SKM-1 (cell line): ENCODE data around the gene PCGF3.
"Not testable (repeated sequence)": the region's sequence is repeated elsewhere in the genome, so short reads cannot be mapped to it uniquely, and the experiment has no call there.

ENCODE experiments used
- DNase-seq: peaks from one replicate; lab custom pipeline; 2025; ENCODE audit not compliant: unreplicated experiment; lab: John Stamatoyannopoulos, UW

The PCGF3 gene

DNA sequence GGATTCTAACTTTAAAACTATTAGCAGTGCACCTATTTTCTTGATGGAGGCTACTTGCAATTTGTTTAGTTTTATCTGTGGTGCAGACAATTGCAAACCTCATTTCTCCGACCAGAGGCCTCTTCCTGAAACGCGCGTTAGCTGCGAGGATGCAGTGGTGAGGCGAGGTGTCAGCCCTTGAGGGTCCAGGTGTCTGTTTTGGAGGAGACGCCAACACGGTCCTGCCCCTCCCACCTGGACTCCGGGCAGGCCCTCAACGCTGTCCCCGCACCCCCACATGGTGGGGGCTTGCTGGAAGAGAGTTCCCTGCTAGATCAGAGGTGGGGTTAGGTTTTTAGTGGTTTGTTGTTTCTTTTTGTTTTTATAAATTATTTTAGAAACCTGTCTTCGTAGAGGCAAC, 34.4 kb downstream of the PCGF3 start:
- DNase-seq = no peak

GRCh38 chr4:740656-741282, 35.1 kb downstream of the PCGF3 start:
- no peak for DNase-seq

- DNase-seq = no peak
Observed at GRCh38 chr4:742096-742741, 36.6 kb downstream of the PCGF3 start.

GRCh38 chr4:742742-743311, 37.2 kb downstream of the PCGF3 start:
- DNase-seq = peak; percentile 29

DNA sequence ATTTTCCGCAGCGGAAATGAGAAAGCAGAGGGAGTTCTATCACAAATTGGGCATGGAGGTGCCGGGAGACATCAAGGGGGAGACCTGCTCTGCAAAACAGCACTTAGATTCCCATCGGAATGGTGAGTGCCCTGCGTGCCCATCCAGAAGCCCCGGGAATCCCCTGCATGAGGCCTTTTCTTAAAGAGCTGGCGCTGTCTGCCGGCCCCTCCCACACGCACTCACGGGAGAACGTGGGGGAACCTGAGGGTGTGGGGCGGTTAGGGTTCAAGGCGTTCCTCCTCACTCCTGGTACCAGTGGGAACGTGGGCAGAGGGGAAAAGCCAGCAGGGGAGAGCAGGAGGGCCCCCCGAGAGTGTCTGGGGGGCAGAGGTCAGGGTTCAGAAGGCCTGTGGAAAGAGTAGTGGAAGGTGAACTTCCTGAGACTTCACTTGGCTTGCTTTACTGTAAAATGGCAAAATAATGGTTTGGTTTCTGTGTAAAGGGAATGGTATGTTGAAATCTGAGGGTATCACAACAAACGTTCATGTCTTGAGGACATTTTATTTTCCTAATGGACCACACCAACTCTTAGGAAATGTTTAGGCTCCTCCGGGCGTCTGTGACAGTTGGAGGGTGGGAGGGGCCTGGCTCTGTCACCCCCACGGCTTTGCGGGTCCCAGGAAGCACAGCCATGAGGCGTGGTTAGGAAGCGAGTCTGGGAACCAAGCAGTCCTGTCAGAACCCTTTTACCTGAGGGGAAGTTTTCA, 38.0 kb downstream of the PCGF3 start:
- DNase-seq = no peak

DNA sequence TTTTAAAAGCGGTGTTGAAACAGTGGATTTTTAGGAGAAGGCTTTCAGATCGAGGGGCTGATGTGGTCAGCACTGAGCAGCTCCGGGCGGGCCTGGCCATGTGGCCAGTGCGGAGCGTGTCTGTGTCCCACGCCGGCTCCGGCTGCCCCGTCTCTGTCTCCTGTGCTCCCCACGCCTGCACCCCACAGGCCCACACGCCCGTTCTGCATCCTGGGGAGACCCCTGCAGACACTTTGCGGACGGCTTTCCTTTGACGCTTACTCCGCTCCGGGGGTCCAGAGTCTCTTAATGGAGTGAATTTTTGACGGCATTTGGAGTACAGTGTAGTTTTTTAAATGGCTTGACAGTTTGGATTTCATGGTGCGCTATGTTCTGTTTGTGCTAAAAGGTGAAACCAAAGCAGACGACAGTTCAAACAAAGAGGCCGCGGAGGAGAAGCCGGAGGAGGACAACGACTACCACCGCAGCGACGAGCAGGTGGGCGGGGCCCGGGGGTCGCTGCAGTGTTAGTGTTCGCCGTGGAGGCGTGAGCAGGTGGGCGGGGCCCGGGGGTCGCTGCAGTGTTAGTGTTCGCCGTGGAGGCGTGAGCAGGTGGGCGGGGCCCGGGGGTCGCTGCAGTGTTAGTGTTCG, 38.7 kb downstream of the PCGF3 start:
- no peak for DNase-seq

DNA sequence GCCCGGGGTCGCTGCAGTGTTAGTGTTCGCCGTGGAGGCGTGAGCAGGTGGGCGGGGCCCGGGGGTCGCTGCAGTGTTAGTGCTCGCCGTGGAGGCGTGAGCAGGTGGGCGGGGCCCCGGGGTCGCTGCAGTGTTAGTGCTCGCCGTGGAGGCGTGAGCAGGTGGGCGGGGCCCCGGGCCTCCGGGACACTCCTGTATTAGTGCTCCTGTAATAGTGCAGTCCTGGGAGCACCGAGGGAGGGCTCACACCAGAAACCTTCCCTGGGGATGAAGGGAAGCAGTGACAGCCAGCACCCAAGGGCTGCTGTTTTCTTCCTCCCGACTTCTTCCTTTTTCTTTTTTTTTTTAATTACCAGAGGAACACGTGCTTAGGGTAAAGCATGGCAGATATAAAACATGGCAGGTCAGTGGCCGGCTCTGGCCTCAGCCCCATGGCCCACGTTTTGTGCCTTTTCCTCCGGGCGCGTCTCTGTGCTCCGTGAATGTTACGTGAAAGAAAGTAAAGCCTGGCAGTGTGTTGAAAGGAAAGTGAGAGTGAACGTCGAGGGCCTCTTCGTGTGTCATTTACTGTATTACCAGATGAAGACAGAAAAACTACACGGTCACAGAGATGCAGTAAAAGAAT, 42.0 kb downstream of the PCGF3 start:
- DNase-seq = no peak

GRCh38 chr4:748461-748860, 42.8 kb downstream of the PCGF3 start:
- DNase-seq = no peak

DNA sequence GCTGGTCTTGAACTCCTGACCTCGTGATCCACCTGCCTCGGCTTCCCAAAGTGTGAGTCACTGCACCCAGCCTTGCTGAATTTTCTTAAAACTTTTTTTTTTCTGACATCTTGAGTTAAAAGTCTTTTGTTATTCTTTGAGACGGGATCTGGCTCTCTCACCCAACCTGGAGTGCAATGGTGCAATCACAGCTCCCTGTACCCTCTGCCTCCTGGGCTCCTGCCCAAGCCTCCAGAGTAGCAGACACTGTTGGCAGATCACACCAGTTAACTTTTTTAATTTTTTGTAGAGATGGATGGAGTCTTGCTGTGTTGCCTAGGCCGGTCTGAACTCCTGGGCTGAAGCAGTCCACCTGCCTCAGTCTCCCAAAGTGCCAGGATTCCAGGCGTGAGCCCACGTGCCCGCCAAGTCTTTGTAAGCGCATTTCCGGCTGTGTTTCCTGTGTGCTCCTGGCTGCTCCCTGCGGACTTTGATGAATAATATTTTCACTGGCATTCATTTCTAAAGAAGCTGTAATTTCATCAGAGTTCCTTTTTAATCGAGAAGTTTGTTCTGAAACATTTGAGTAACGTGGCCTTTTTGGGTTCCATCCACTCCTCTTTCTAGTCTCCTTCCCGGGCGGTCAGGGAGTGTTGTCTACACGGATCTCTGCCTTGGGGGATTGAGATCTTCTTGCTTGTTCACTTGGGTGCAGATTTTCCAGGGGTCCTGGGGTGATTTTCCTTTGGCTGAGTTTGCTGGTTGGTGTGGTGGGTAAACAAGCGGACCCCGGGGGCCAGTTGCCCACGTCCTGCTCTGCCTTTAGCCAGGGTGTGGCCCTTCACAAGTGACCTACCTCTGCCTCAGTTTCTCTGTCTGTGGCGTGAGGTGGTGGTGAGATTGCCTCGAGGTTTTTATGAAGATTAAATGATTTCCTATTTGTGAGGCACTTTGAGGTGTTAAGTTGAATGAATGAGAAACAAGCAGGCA, 44.4 kb downstream of the PCGF3 start:
- no peak for DNase-seq

- no peak for DNase-seq
Observed at GRCh38 chr4:751676-752075, 46.0 kb downstream of the PCGF3 start.

GRCh38 chr4:752196-752861, 46.7 kb downstream of the PCGF3 start:
- no peak for DNase-seq

GRCh38 chr4:753186-753585, 47.6 kb downstream of the PCGF3 start:
- not testable (repeated sequence) for DNase-seq

DNA sequence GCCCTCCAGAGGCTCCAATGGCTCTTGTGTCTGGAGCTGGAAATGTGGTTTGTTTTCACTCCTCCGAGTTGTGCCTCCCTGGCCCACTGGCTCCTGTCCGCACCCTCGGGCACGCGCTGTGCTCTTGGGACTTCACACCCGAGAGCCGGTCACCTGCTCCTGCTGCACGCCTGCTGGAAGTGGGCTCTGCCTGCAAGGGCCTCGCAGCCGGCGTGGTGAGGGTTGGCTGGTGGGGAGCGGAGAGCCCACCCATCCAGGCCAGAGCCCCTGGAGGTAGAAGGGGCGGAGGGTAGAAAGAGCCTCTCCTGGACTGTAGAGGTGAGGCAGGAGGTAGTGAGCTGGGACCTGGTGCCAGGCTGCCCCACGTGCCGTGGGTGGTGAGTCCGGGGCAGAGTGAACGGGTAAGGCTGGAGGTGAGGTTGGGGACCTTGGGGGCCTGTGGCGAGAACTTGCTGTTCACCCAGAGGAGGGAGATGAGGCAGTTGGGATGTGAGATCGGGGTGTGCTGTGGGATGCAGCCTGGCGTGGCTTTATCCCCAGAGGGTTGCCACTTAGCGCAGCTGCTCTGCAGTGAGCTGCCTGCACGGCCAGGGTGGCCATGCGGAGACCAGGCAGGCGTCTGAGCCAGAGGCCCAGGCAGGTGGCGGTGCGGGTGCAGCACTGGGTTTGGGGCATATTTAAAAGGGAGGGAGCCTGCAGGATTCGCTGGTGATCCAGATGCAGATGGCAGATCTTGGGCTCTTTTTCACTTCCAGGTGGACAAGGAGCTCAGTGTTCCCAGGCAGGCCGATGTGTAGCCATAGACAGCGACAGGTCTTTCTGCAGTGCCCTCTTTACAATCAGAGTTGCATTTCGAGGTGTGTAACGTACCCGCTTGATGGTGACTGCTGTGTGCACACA, 48.8 kb downstream of the PCGF3 start:
- no peak for DNase-seq

DNA sequence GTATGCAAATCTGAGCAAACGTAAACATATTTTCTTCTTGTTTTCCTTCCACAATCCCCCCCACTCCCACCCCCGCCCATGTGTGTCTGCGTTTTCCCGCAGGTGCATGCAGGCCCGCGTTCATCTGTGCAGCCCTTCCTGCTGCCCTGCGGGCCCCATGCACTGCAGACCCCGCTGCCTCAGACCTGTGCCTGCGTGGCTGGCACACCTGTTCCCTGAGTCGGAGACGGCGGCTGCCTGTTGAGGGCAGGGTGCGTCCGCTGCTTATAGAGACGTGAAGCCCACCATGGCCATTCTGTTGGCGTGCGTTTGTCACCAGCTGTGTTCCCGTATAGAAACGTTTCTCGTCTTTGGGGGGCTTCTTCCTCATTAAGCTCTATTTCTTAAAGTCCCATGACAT, 51.5 kb downstream of the PCGF3 start:
- DNase-seq = no peak

DNA sequence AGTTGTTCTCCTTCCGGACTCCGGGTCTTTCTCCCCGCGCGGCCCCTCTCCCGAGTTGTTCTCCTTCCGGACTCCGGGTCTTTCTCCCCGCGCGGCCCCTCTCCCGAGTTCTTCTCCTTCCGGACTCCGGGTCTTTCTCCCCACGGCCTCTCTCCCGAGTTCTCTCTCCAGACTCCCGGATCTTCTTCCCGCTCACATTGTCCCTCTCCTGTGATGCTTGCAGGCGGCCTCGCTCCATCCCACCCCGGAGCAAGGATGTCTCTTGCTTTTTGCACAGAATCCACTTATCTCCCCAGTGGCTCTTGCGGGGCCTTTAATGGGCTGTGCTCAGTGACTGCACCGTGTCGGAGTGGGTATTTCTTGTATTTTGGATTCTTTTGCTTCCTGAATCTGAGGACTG, 54.2 kb downstream of the PCGF3 start:
- not testable (repeated sequence) for DNase-seq

GRCh38 chr4:760616-761015, 55.0 kb downstream of the PCGF3 start:
- DNase-seq = no peak

DNA sequence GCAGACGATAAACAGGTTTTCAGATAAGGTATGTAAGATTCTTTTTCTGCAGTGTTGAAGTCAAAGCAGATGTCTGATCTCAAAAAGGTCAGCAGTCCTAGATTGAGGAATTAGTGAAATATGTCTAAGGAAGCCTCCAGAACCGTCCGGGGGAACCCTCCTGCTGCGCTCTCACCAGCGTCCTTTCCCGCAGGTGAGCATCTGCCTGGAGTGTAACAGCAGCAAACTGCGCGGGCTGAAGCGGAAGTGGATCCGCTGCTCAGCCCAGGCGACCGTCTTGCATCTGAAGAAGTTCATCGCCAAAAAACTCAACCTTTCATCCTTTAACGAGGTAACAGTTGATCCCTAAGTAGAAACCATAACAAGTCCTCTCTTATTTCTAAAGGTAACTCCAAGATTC, 55.5 kb downstream of the PCGF3 start:
- DNase-seq = no peak

DNA sequence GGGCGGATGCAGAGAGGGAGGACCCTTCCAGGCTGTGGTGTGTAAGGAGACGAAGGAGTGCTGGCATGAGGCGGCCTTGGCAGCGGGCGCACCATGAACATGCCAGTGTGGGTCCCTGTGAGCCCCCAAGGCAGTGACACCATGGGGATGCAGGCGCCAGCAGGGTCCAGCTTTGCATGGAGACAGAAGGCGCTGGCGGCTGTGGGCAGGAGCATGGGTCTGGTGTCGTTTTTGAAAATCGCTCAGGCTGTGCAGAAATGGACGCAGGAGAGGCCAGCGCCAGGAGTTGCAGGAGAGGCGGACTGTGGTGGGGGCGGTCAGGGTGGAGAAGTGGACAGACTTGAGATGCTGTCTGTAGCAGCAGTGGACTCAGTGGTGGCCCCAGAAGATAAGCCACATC, 56.1 kb downstream of the PCGF3 start:
- DNase-seq = no peak
